Mesothelial cell of epicardium (in vitro differentiated cells): ENCODE measurements around the gene BDH2. TPM values are rescaled to one million over a fixed set of nuclear protein-coding genes. Genes with fewer than 3 reads are reported as not detected.

Source experiments
- DNase-seq, 2 experiments: peaks; one replicate each; pipeline ENCODE4 v3.0.0; 2021; ENCODE audit warnings: low spot score in 2 of 2; ENCODE audit not compliant: unreplicated experiment in 2 of 2
- H3K27ac Mint-ChIP-seq: 2 replicates; pipeline ENCODE4 v1.8.0; 2021; ENCODE audit warnings: mixed read lengths
- H3K27me3 Mint-ChIP-seq: 2 replicates; pipeline ENCODE4 v1.8.0; 2021; ENCODE audit warnings: low read depth, mixed read lengths
- H3K36me3 Mint-ChIP-seq: 2 replicates; pipeline ENCODE4 v1.8.0; 2021; ENCODE audit warnings: mixed read lengths
- H3K4me1 Mint-ChIP-seq: 2 replicates; pipeline ENCODE4 v1.8.0; 2021; ENCODE audit warnings: mixed read lengths
- H3K4me3 Mint-ChIP-seq: 2 replicates; pipeline ENCODE4 v1.8.0; 2021; ENCODE audit warnings: mild to moderate bottlenecking, moderate library complexity, mixed read lengths
- H3K9me3 Mint-ChIP-seq: 2 replicates; pipeline ENCODE4 v1.8.0; 2021; ENCODE audit warnings: mixed read lengths
- total RNA-seq: library from RNA; stranded (reverse); gene quantifications from 3 replicates; pipeline ENCODE4 v1.2.1, GENCODE V29; 2021
- TF ChIP-seq, protein P1 (sequence below): fragments of 200-600 bp; sonication (generic); IDR thresholded peaks from one replicate; pipeline ENCODE4 v1.5.0; 2021; ENCODE audit warnings: antibody characterized with exemption; ENCODE audit not compliant: unreplicated experiment

Gene BDH2
- total RNA-seq, 1 donor from 2014 or later = 102 TPM

DNA sequence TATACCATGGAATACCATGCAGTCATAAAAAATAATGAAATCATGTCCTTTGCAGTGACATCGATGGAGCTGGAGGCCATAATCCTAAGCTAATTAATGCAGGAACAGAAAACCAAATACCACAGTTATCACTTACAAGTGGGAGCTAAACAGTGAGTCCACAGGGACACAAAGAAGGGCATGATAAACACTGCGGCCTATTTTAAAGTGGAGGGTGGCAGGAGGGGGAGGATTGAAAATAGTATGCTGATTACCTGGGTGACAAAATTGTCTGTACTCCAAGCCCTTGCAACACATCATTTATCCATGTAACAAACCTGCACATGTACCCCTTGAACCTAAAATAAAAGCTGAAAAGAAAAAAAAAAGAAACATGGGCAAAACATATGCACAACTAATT, 63.5 kb downstream of the BDH2 start:
- Mint-ChIP-seq H3K9me3 (peaks cover 21% of the 10 kb centered on the region), H3K4me1 (no peaks in the 10 kb centered on the region), H3K27me3 (no peaks in the 10 kb centered on the region), H3K36me3 (peaks cover 14% of the 10 kb centered on the region), H3K27ac (no peak overlapping the region), H3K4me3 (no peak overlapping the region)
- no peak for DNase-seq
- TF ChIP-seq, protein P1, sequence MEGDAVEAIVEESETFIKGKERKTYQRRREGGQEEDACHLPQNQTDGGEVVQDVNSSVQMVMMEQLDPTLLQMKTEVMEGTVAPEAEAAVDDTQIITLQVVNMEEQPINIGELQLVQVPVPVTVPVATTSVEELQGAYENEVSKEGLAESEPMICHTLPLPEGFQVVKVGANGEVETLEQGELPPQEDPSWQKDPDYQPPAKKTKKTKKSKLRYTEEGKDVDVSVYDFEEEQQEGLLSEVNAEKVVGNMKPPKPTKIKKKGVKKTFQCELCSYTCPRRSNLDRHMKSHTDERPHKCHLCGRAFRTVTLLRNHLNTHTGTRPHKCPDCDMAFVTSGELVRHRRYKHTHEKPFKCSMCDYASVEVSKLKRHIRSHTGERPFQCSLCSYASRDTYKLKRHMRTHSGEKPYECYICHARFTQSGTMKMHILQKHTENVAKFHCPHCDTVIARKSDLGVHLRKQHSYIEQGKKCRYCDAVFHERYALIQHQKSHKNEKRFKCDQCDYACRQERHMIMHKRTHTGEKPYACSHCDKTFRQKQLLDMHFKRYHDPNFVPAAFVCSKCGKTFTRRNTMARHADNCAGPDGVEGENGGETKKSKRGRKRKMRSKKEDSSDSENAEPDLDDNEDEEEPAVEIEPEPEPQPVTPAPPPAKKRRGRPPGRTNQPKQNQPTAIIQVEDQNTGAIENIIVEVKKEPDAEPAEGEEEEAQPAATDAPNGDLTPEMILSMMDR = no peak

DNA sequence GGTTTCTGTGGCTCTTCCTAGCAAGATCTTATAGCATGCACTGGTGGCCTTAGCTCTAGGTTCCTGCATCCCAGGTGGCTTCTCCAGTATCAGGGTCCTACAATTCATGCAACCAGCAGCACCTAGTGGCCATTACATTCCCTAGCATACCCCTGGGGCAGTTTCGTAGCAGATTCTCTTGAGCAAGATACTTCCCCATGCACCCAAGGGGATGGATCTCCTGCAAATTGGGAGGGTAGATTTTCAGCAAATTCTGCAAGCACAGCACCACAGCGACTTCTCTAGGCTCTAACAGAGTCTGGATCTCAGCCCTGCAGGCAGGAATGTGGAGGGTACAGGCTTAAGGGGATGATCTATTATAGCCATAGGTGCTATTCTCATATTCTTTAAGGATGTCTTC, 67.1 kb downstream of the BDH2 start:
- peaks cover 21% of the 10 kb centered on the region for H3K9me3 Mint-ChIP-seq
- no peaks in the 10 kb centered on the region for H3K27me3 Mint-ChIP-seq
- H3K4me1 Mint-ChIP-seq = peaks cover 4% of the 10 kb centered on the region
- no peak for DNase-seq
- H3K36me3 Mint-ChIP-seq = peaks cover 14% of the 10 kb centered on the region
- H3K4me3 Mint-ChIP-seq = no peak overlapping the region
- TF ChIP-seq, protein P1 = peak; percentile 14
- no peak overlapping the region for H3K27ac Mint-ChIP-seq

DNA sequence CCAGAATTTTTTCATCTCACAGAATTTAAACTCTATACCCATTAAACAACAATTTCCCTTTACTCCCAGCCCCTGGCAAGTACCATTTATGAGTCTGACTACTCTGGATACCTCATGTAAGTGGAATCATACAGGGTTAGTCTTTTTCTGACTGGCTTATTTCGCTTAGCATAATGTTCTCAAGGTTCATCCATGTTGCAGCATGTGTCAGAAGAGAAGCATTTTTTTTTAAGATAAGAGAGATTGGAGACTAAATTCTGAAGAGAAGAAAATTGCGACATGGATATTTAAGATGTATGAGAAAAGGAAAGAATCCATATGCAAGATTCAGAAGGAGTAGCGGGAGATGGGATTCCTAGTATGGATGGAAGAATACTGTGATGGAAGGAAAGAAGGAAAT, 68.8 kb downstream of the BDH2 start:
- Mint-ChIP-seq H3K27me3 (no peaks in the 10 kb centered on the region), H3K36me3 (peaks cover 9% of the 10 kb centered on the region), H3K4me1 (peaks cover 4% of the 10 kb centered on the region), H3K9me3 (peaks cover 19% of the 10 kb centered on the region), H3K27ac (no peak overlapping the region), H3K4me3 (no peak overlapping the region)
- TF ChIP-seq, protein P1 = no peak
- DNase-seq = no peak

DNA sequence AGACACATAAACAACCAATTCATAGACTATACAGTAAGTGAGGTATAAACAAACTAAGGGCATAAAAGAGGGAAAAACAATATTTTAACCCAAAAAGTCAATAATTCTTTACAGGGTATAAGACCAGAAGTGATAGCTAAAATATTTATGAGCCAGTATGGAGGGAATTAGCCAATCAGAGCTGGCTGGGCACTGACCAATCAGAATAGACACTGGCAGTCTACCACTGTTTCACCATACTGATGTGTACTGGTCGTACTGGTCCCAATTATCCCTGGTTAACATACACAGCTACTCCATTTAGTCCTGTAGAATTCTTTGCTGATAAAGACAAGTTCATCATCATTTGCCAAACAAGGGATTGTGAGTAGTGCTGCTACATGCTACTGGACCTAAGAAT, 70.3 kb downstream of the BDH2 start:
- Mint-ChIP-seq H3K36me3 (no peaks in the 10 kb centered on the region), H3K27ac (no peak overlapping the region), H3K9me3 (peaks cover 9% of the 10 kb centered on the region), H3K4me1 (peaks cover 4% of the 10 kb centered on the region), H3K27me3 (no peaks in the 10 kb centered on the region), H3K4me3 (no peak overlapping the region)
- no peak for DNase-seq
- TF ChIP-seq, protein P1 = no peak

Other genes starting within 250 kb of the BDH2 start
- gene CISD2, start 230.8 kb downstream of the BDH2 start, total RNA-seq = 21.3 to 22.2 TPM (median 21.4 TPM) in 3 replicates
- gene SLC9B1, start 80.1 kb downstream of the BDH2 start, total RNA-seq = 3.2 to 4.7 TPM (median 4.5 TPM) in 3 replicates
- gene SLC9B2, start 23.1 kb downstream of the BDH2 start, total RNA-seq = 12.0 to 13.4 TPM (median 12.1 TPM) in 3 replicates
- 13.3 to 15.6 TPM (median 14.2 TPM) in 3 replicates for gene CENPE, start 98.5 kb upstream of the BDH2 start, total RNA-seq